GM19468 (cell line): Measurements from ENCODE around the gene ICAM5.

Source experiments
- ATAC-seq: cut with Tn5 transposase; IDR thresholded peaks from one replicate; pipeline ENCODE4 v1.9.1; 2021; ENCODE audit warnings: mild to moderate bottlenecking, moderate library complexity, moderate number of reproducible peaks; ENCODE audit not compliant: unreplicated experiment; ENCODE audit errors: extremely low read depth

ICAM5 gene

GRCh38 chr19:10317045-10317856 is 27.5 kb downstream of the ICAM5 start:
- no peak for ATAC-seq

GRCh38 chr19:10317857-10318462 is 28.2 kb downstream of the ICAM5 start:
- no peak for ATAC-seq

GRCh38 chr19:10318807-10319682 is 29.3 kb downstream of the ICAM5 start:
- ATAC-seq: no peak

- ATAC-seq: no peak
These were observed 31.1 kb downstream of the ICAM5 start for GRCh38 chr19:10320602-10321416.

- no peak for ATAC-seq
These were observed 31.7 kb downstream of the ICAM5 start for GRCh38 chr19:10321417-10321797.

GRCh38 chr19:10321874-10322835 is 32.4 kb downstream of the ICAM5 start:
- no peak for ATAC-seq

GRCh38 chr19:10325732-10326131 is 36.0 kb downstream of the ICAM5 start:
- ATAC-seq: no peak

- no peak for ATAC-seq
These were observed 38.0 kb downstream of the ICAM5 start for GRCh38 chr19:10327793-10328192.

- ATAC-seq: no peak
These were observed 39.0 kb downstream of the ICAM5 start for GRCh38 chr19:10328558-10329429.

GRCh38 chr19:10329555-10329954 is 39.8 kb downstream of the ICAM5 start:
- ATAC-seq: no peak

- ATAC-seq: no peak
These were observed 42.6 kb downstream of the ICAM5 start for GRCh38 chr19:10332158-10332964.

GRCh38 chr19:10332965-10333757 is 43.4 kb downstream of the ICAM5 start, which contains the start of gene RAVER1:
RAVER1 (minus strand) TSS chr19:10333529; CDS start chr19:10333507, 22 bp downstream.
- ATAC-seq: peak; percentile 41

- ATAC-seq: no peak
These were observed 44.2 kb downstream of the ICAM5 start for GRCh38 chr19:10333758-10334587.

- ATAC-seq: no peak
These were observed 45.0 kb downstream of the ICAM5 start for GRCh38 chr19:10334588-10335351.
